ENCODE measurements around the gene MYO1A. TPM values are rescaled to one million over a fixed set of nuclear protein-coding genes. Genes with fewer than 3 reads are reported as not detected.
"Not testable (repeated sequence)": the region's sequence is repeated elsewhere in the genome, so short reads cannot be mapped to it uniquely, and the experiment has no call there.

MYO1A gene
- total RNA-seq, 1 experiment from 2014 or later, result 0.26 TPM

DNA sequence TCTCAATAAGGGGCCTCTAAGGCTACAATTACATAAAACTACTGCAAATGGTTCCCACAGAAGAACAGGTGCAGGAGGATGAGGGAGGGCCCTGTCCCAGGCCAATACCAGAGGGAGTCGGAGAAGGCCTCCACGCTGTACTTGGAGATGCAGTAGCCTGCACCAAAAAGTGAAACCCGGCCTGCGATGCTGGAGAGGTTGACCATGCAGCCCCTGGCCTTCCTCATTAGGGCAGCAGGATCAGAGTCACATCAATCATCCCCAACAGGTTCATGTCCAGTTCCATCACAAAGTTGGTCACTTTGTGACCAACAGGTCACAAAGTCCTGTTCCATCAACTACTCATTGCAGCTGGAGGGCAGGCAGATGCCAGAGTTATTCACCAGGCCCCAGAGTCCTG is 66.5 kb downstream of the MYO1A start:
- no peak overlapping the region for H3K56ac ChIP-seq (ENCODE audit: insufficient read length, low read depth, low read length)
- no peaks in the 10 kb centered on the region for H3K23me2 ChIP-seq (ENCODE audit: insufficient read length, low read depth, low read length, poor library complexity, severe bottlenecking)
- H2BK12ac ChIP-seq (ENCODE audit: insufficient read length, low read depth, low read length), result no peak overlapping the region
- no peak overlapping the region for H4K91ac ChIP-seq (ENCODE audit: insufficient read length, low read depth, low read length)
- TF ChIP-seq, protein P1, sequence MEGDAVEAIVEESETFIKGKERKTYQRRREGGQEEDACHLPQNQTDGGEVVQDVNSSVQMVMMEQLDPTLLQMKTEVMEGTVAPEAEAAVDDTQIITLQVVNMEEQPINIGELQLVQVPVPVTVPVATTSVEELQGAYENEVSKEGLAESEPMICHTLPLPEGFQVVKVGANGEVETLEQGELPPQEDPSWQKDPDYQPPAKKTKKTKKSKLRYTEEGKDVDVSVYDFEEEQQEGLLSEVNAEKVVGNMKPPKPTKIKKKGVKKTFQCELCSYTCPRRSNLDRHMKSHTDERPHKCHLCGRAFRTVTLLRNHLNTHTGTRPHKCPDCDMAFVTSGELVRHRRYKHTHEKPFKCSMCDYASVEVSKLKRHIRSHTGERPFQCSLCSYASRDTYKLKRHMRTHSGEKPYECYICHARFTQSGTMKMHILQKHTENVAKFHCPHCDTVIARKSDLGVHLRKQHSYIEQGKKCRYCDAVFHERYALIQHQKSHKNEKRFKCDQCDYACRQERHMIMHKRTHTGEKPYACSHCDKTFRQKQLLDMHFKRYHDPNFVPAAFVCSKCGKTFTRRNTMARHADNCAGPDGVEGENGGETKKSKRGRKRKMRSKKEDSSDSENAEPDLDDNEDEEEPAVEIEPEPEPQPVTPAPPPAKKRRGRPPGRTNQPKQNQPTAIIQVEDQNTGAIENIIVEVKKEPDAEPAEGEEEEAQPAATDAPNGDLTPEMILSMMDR (conservative IDR thresholded peaks at IDR 0.05), result no peak
- H2BK120ac ChIP-seq (ENCODE audit: low read depth, low read length, poor library complexity, severe bottlenecking), result no peak overlapping the region
- no peak overlapping the region for H4K8ac ChIP-seq (replicated peaks; ENCODE audit: insufficient read length, low read depth, low read length)
- WGBS (ENCODE audit: extremely low coverage, insufficient read length, low lambda C conversion rate), result no CpG with 5 or more reads among the region's 4 CpGs
- H3T11ph ChIP-seq (ENCODE audit: low read length), result no peak overlapping the region
- H3K18ac ChIP-seq (ENCODE audit: insufficient read length, low read depth, low read length), result no peak overlapping the region
- no peaks in the 10 kb centered on the region for H3K9me3 ChIP-seq (ENCODE audit: control insufficient read depth, low read depth, low read length)
- no peak for DNase-seq
- Mint-ChIP-seq H3K27me3 (ENCODE audit: low read depth) (peaks cover 1% of the 10 kb centered on the region; the same call in 1 of the 2 replicates), H3K4me3 (no peak overlapping the region), H3K9me3 (no peaks in the 10 kb centered on the region; a peak in 1 of 5 replicates), H3K27ac (peak overlapping the region in 1 of 3 experiments; percentile 84; a peak in 1 of 7 replicates), H3K4me1 (peaks cover 10 to 11% of the 10 kb centered on the region in 2 experiments), H3K36me3 (ENCODE audit: insufficient read depth in 1 of 3, low read depth in 3 of 3) (peaks cover 0 to 4% (median 0%) of the 10 kb centered on the region in 3 experiments; a peak in 2 of 7 replicates)
- H4K20me1 ChIP-seq (ENCODE audit: control insufficient read depth, insufficient read depth, insufficient read length), result no peaks in the 10 kb centered on the region
- no peak overlapping the region for H2AK5ac ChIP-seq (ENCODE audit: insufficient read length, low read length)
- H3K9ac ChIP-seq (ENCODE audit: extremely low read depth, insufficient read length, low read length), result no peak overlapping the region
- H2BK5ac ChIP-seq (ENCODE audit: insufficient read length, low read length), result no peak overlapping the region
- no peak overlapping the region for H3K27ac ChIP-seq (ENCODE audit: insufficient read length, low read depth, low read length)
- H3K4me2 ChIP-seq (ENCODE audit: insufficient read depth, insufficient read length, low read length), result no peak overlapping the region
- no peaks in the 10 kb centered on the region for H3K27me3 ChIP-seq (ENCODE audit: insufficient read depth, low read length)
- H3K23ac ChIP-seq (ENCODE audit: insufficient read length, low read depth, low read length), result no peak overlapping the region
- peaks cover under 1% of the 10 kb centered on the region; the same call in 1 of the 2 replicates for H3K4me1 ChIP-seq (ENCODE audit: insufficient read depth, low read length)
- no peak overlapping the region for H2BK15ac ChIP-seq (ENCODE audit: low read depth, low read length)
- no peaks in the 10 kb centered on the region for H3K79me2 ChIP-seq (ENCODE audit: insufficient read depth, low read length)
- H3K14ac ChIP-seq (ENCODE audit: insufficient read depth, low read length), result no peak overlapping the region
- no peak overlapping the region for H4K5ac ChIP-seq (ENCODE audit: insufficient read length, low read depth, low read length)
- H3K4ac ChIP-seq (ENCODE audit: low read depth, low read length), result no peak overlapping the region
- H2AFZ ChIP-seq (ENCODE audit: low read length), result no peak overlapping the region
- H2BK20ac ChIP-seq (ENCODE audit: low read depth, low read length, poor library complexity, severe bottlenecking), result no peak overlapping the region
- no peaks in the 10 kb centered on the region for H3K79me1 ChIP-seq (ENCODE audit: insufficient read depth, low read depth, low read length, poor library complexity, severe bottlenecking)

DNA sequence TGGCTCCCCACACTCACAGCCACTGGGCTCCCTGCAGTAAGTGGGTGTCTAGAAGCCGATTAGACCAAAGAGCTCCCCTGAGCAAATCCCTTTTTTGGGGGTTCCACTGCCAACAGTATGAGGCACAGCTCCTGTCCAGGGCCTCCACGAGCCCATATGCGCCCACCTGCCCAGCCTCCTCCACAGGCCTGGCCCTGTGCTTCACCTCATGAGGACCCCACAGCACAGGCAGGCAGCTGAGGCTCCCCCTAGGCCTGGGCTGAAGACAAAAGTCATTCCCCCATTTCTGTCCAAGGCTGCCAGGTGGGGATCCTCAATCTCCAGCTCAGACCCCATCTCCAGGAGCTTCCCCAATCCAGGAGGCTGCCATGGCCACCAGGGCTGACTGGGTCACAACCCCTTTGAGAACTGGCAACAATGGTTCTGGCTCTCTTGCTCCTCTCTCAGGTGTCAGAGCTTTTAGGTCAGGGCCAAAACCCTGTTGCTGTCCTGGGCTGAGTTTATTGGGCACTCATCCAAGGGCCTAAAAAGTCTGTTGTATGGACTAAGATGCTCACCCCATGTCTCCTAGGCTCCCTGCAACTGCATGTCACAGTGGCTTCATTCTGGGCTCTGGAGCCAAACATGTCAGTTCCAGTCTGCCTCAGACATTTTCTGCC is 67.2 kb downstream of the MYO1A start:
- H3T11ph ChIP-seq (ENCODE audit: low read length); H3K9me3 ChIP-seq (ENCODE audit: control insufficient read depth, low read depth, low read length); H3K36me3 Mint-ChIP-seq (ENCODE audit: insufficient read depth in 1 of 3, low read depth in 3 of 3); H3K9ac ChIP-seq (ENCODE audit: extremely low read depth, insufficient read length, low read length); H3K4me1 ChIP-seq (ENCODE audit: insufficient read depth, low read length); H2BK20ac ChIP-seq (ENCODE audit: low read depth, low read length, poor library complexity, severe bottlenecking); H3K9me3 Mint-ChIP-seq; H4K91ac ChIP-seq (ENCODE audit: insufficient read length, low read depth, low read length); H3K4me3 Mint-ChIP-seq; H3K4me1 Mint-ChIP-seq; H2AK5ac ChIP-seq (ENCODE audit: insufficient read length, low read length); H3K79me2 ChIP-seq (ENCODE audit: insufficient read depth, low read length); H3K27me3 ChIP-seq (ENCODE audit: insufficient read depth, low read length); H3K79me1 ChIP-seq (ENCODE audit: insufficient read depth, low read depth, low read length, poor library complexity, severe bottlenecking); H3K23me2 ChIP-seq (ENCODE audit: insufficient read length, low read depth, low read length, poor library complexity, severe bottlenecking); DNase-seq; H3K14ac ChIP-seq (ENCODE audit: insufficient read depth, low read length); H2BK120ac ChIP-seq (ENCODE audit: low read depth, low read length, poor library complexity, severe bottlenecking); H2BK15ac ChIP-seq (ENCODE audit: low read depth, low read length); H3K27me3 Mint-ChIP-seq (ENCODE audit: low read depth); H4K8ac ChIP-seq (replicated peaks; ENCODE audit: insufficient read length, low read depth, low read length); H3K23ac ChIP-seq (ENCODE audit: insufficient read length, low read depth, low read length); H3K4me2 ChIP-seq (ENCODE audit: insufficient read depth, insufficient read length, low read length); H2BK12ac ChIP-seq (ENCODE audit: insufficient read length, low read depth, low read length); H2AFZ ChIP-seq (ENCODE audit: low read length); H3K56ac ChIP-seq (ENCODE audit: insufficient read length, low read depth, low read length); H3K27ac ChIP-seq (ENCODE audit: insufficient read length, low read depth, low read length); H3K27ac Mint-ChIP-seq; H4K20me1 ChIP-seq (ENCODE audit: control insufficient read depth, insufficient read depth, insufficient read length); H4K5ac ChIP-seq (ENCODE audit: insufficient read length, low read depth, low read length); H3K18ac ChIP-seq (ENCODE audit: insufficient read length, low read depth, low read length); H2BK5ac ChIP-seq (ENCODE audit: insufficient read length, low read length); H3K4ac ChIP-seq (ENCODE audit: low read depth, low read length): not testable (repeated sequence)
- WGBS (ENCODE audit: extremely low coverage, insufficient read length, low lambda C conversion rate), result no CpG with 5 or more reads among the region's 3 CpGs

All from H9 (cell line).